OCI-LY1 (cell line): ENCODE results near the gene LILRA5.
"Not testable (repeated sequence)": the region's sequence is repeated elsewhere in the genome, so short reads cannot be mapped to it uniquely, and the experiment has no call there.

Experiments used
- H2AFZ ChIP-seq: fragments of 200-600 bp; sonication (generic), shearing (Covaris generic); 2 replicates; pipeline ENCODE4 v1.6.0; 2014; ENCODE audit warnings: antibody characterized with exemption, mild to moderate bottlenecking, low read length
- H3F3A ChIP-seq: fragments of 200-600 bp; sonication (generic), shearing (Covaris generic); 2 replicates; pipeline ENCODE4 v1.6.0; 2014; ENCODE audit warnings: mild to moderate bottlenecking, antibody characterized with exemption, low read length, moderate library complexity; ENCODE audit not compliant: insufficient read depth
- H3K27ac ChIP-seq: fragments of 200-600 bp; sonication (generic); 2 replicates; pipeline ENCODE4 v1.5.1; 2014; ENCODE audit warnings: low read length, mixed run types, mild to moderate bottlenecking, low read depth; ENCODE audit not compliant: poor library complexity, severe bottlenecking
- H3K27me3 ChIP-seq: fragments of 200-600 bp; sonication (generic); 2 replicates; pipeline ENCODE4 v1.6.0; 2014; ENCODE audit warnings: antibody characterized with exemption, mild to moderate bottlenecking, low read length, moderate library complexity; ENCODE audit not compliant: insufficient read depth
- H3K36me3 ChIP-seq: fragments of 200-600 bp; sonication (generic); 2 replicates; pipeline ENCODE4 v1.6.1; 2014; ENCODE audit warnings: mild to moderate bottlenecking, antibody characterized with exemption, low read length, moderate library complexity, mixed read lengths; ENCODE audit not compliant: insufficient read depth
- H3K4me1 ChIP-seq: fragments of 200-600 bp; sonication (generic); 2 replicates; pipeline ENCODE4 v1.5.1; 2014; ENCODE audit warnings: mild to moderate bottlenecking, low read length, moderate library complexity; ENCODE audit not compliant: insufficient read depth, severe bottlenecking
- H3K4me2 ChIP-seq: fragments of 200-600 bp; sonication (generic), shearing (Covaris generic); 2 replicates; pipeline ENCODE4 v1.6.1; 2014; ENCODE audit warnings: low read length
- H3K4me3 ChIP-seq: fragments of 200-600 bp; sonication (generic); 2 replicates; pipeline ENCODE4 v1.5.1; 2014; ENCODE audit warnings: low read length, low read depth, mild to moderate bottlenecking, mixed read lengths; ENCODE audit not compliant: poor library complexity, severe bottlenecking
- H3K79me2 ChIP-seq: fragments of 200-600 bp; shearing (Covaris generic); 2 replicates; pipeline ENCODE4 v1.6.1; 2016; ENCODE audit warnings: mixed run types, low read length, mixed read lengths; ENCODE audit not compliant: insufficient read depth
- H3K9ac ChIP-seq: fragments of 200-600 bp; sonication (generic), shearing (Covaris generic); 2 replicates; pipeline ENCODE4 v1.6.1; 2014; ENCODE audit warnings: mild to moderate bottlenecking, low read length, mixed read lengths
- H3K9me2 ChIP-seq: fragments of 200-600 bp; sonication (generic), shearing (Covaris generic); 2 replicates; pipeline ENCODE4 v1.6.1; 2014; ENCODE audit warnings: low read depth, mild to moderate bottlenecking, low read length, mixed read lengths
- H3K9me3 ChIP-seq: fragments of 200-600 bp; shearing (Covaris generic); 2 replicates; pipeline ENCODE4 v1.6.1; 2014; ENCODE audit warnings: low read length, mixed read lengths
- H4K20me1 ChIP-seq: fragments of 200-600 bp; sonication (generic), shearing (Covaris generic); 2 replicates; pipeline ENCODE4 v1.6.0; 2016; ENCODE audit warnings: mild to moderate bottlenecking, low read length; ENCODE audit not compliant: insufficient read depth
- EZH2 ChIP-seq: fragments of 200-600 bp; sonication (generic), shearing (Covaris generic); IDR thresholded peaks from 2 replicates; pipeline ENCODE4 v1.8.0; 2017; ENCODE audit warnings: borderline replicate concordance, mixed run types, mild to moderate bottlenecking, antibody characterized with exemption, low read length, moderate library complexity, mixed read lengths
- TF ChIP-seq, protein P1 (sequence below): fragments of 200-600 bp; sonication (generic), shearing (Covaris generic); IDR thresholded peaks from 2 replicates; pipeline ENCODE4 v1.5.1; 2017; ENCODE audit warnings: mild to moderate bottlenecking, antibody characterized with exemption, low read length, moderate library complexity, mixed read lengths

LILRA5 gene

DNA sequence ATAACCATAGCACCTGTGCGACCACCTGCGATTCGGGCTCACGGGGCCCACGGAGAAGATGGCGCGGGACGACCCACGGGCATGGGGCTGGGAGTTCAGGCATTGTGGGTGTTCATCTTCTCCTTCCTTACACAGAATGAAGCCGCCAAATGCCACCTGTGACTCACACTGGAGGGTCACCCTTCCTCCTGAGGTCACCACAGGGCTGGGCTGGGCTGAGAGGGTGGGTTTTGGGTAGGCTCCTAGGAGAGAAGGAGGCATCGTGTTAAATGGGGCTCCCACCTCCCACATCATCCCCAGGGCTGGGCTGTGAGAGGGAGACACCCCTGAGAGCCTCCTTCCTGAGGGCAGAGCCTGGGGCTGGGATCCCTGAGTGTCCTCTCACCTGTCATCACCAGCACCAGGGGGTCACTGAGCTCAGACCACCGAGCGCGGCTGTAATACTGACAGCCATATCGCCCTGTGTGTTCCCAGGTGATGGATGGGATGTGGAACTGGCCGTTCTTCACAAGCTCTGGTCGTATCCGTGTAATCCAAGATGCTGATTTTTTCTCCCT, 33.5 kb downstream of the LILRA5 start:
- H3K4me2 ChIP-seq: no peak overlapping the region
- H3K36me3 ChIP-seq: no peaks in the 10 kb centered on the region
- H3K9me2 ChIP-seq: no peaks in the 10 kb centered on the region
- no peak overlapping the region for H3K4me3 ChIP-seq
- H2AFZ ChIP-seq: no peak overlapping the region
- H3K79me2 ChIP-seq: no peaks in the 10 kb centered on the region
- H3K27ac ChIP-seq: no peak overlapping the region
- H3F3A ChIP-seq: no peaks in the 10 kb centered on the region
- H3K9ac ChIP-seq: no peak overlapping the region
- no peak for TF ChIP-seq EZH2
- TF ChIP-seq, protein P1, sequence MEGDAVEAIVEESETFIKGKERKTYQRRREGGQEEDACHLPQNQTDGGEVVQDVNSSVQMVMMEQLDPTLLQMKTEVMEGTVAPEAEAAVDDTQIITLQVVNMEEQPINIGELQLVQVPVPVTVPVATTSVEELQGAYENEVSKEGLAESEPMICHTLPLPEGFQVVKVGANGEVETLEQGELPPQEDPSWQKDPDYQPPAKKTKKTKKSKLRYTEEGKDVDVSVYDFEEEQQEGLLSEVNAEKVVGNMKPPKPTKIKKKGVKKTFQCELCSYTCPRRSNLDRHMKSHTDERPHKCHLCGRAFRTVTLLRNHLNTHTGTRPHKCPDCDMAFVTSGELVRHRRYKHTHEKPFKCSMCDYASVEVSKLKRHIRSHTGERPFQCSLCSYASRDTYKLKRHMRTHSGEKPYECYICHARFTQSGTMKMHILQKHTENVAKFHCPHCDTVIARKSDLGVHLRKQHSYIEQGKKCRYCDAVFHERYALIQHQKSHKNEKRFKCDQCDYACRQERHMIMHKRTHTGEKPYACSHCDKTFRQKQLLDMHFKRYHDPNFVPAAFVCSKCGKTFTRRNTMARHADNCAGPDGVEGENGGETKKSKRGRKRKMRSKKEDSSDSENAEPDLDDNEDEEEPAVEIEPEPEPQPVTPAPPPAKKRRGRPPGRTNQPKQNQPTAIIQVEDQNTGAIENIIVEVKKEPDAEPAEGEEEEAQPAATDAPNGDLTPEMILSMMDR: no peak
- H3K4me1 ChIP-seq: no peaks in the 10 kb centered on the region
- no peaks in the 10 kb centered on the region for H3K9me3 ChIP-seq
- H4K20me1 ChIP-seq: no peaks in the 10 kb centered on the region
- H3K27me3 ChIP-seq: no peaks in the 10 kb centered on the region

DNA sequence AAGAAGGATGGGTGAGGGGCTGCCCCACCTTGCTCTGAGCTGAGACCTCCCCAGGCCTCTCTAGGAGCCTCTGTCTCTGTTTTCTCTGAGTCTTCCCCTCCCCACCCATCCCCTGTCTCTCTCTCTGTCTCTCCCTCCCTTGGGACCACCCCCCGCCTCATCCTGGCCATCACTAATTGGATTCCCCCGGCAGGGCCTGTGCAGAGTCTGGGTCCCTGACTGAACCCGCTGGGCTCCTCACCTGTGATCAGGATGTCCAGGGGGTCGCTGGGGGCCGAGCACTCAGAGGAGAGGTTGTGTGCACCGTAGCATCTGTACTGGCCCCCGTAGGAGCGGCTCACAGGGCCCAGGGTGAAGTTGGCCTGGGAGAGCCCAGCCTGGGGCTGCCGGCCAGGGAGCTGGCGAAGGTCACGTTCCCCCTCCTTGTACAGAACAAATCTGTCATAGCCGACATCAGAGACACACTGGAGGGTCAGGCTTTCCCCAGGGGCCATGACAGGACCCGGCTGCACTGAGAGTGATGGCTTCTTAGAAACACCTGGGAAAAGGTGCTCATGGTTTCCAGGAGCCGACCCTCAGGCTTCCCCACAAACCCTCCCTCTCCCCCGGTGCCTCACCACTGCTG, 34.3 kb downstream of the LILRA5 start:
- H4K20me1 ChIP-seq, H3K27me3 ChIP-seq, H3K27ac ChIP-seq, H3K9me3 ChIP-seq, H3F3A ChIP-seq, H3K9ac ChIP-seq, H3K4me2 ChIP-seq, H3K4me1 ChIP-seq, H3K79me2 ChIP-seq, H3K9me2 ChIP-seq, H2AFZ ChIP-seq, H3K4me3 ChIP-seq, H3K36me3 ChIP-seq: not testable (repeated sequence)

GRCh38 chr19:54278056-54278455, 34.9 kb downstream of the LILRA5 start:
- not testable (repeated sequence) for H3K9me2 ChIP-seq, H3K4me2 ChIP-seq, H3K9me3 ChIP-seq, H3F3A ChIP-seq, H3K9ac ChIP-seq, H3K36me3 ChIP-seq, H3K4me3 ChIP-seq, H4K20me1 ChIP-seq, H3K79me2 ChIP-seq, H3K27ac ChIP-seq, H3K4me1 ChIP-seq, H2AFZ ChIP-seq, H3K27me3 ChIP-seq

GRCh38 chr19:54277111-54277615, 35.8 kb downstream of the LILRA5 start:
- not testable (repeated sequence) for H3K36me3 ChIP-seq, H2AFZ ChIP-seq, H3K9me3 ChIP-seq, H3K4me1 ChIP-seq, H3K4me3 ChIP-seq, H3F3A ChIP-seq, H3K9me2 ChIP-seq, H3K9ac ChIP-seq, H3K4me2 ChIP-seq, H3K79me2 ChIP-seq, H3K27me3 ChIP-seq, H4K20me1 ChIP-seq, H3K27ac ChIP-seq
